ENCODE results near the gene SELENOT. TPM values are rescaled to one million over a fixed set of nuclear protein-coding genes. Genes with fewer than 3 reads are reported as not detected.

The SELENOT gene
- total RNA-seq (100 to 1,000 TPM; 135 to 190 TPM), polyA plus RNA-seq (ENCODE audit: insufficient read depth, low read depth, low replicate concordance) (118 TPM)
- long read RNA-seq, donor 1, transcript SELENOT-202 (6 exons, 3,469 nt), result major isoform, 49 of 81 reads
- long read RNA-seq, donor 1, partial matches to known transcripts, result 26 of 81 reads
- long read RNA-seq, donor 1, other reads (novel, unspliced or antisense), result 0 of 81 reads
- long read RNA-seq, donor 2, transcript SELENOT-202 (6 exons, 3,469 nt), result major isoform, 32 of 50 reads
- long read RNA-seq, donor 2, partial matches to known transcripts, result 15 of 50 reads
- long read RNA-seq, donor 2, other reads (novel, unspliced or antisense), result 0 of 50 reads

DNA sequence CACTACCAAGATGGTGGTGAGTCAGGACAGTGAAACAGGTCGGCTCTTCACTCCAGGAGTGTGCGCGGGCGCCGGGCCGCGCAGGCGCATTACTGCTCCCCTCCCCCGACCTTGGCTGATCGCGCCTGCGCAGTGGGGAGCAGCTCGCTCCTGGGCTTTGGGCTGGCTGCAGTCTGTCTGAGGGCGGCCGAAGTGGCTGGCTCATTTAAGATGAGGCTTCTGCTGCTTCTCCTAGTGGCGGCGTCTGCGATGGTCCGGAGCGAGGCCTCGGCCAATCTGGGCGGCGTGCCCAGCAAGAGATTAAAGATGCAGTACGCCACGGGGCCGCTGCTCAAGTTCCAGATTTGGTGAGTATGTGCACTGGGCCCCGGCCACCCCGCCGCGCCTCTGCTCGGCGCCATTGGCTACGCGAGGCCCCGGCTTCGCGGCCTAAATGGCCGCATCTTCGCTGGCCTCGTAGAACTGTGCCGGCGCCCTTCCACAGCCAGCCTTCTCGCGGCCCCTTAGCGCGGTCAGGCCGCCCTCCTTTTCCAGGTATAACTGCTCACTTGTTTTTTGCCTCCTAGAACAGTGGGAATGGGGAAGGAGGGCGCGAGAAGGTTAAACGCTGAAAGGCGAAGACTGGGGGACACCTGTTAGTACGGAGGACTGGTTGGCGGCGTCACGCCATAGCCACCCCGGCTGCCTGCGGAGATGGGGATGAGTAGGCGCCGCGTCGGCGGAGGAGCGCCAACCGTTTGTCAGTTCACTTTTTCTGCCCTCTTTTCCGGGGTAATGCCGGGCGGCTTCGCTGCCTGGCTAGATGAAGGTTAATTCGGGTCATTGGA lies at the start of gene SELENOT:
TSS of gene SELENOT (plus strand) at position 169 of the 827 bp plus-strand sequence. CDS start at position 211, 42 bp downstream.
- 0% methylated on average over 50 to 65 of the region's 69 CpGs for WGBS, 2 donors
- H3K9me3 ChIP-seq, result no peaks in the 10 kb centered on the region
- TF ChIP-seq POLR2A (IDR thresholded peaks at IDR 0.05), result peak; percentile 78
- TF ChIP-seq, protein P1, sequence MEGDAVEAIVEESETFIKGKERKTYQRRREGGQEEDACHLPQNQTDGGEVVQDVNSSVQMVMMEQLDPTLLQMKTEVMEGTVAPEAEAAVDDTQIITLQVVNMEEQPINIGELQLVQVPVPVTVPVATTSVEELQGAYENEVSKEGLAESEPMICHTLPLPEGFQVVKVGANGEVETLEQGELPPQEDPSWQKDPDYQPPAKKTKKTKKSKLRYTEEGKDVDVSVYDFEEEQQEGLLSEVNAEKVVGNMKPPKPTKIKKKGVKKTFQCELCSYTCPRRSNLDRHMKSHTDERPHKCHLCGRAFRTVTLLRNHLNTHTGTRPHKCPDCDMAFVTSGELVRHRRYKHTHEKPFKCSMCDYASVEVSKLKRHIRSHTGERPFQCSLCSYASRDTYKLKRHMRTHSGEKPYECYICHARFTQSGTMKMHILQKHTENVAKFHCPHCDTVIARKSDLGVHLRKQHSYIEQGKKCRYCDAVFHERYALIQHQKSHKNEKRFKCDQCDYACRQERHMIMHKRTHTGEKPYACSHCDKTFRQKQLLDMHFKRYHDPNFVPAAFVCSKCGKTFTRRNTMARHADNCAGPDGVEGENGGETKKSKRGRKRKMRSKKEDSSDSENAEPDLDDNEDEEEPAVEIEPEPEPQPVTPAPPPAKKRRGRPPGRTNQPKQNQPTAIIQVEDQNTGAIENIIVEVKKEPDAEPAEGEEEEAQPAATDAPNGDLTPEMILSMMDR (IDR thresholded peaks at IDR 0.05), result peak in 2 of 3 experiments; percentile 35 to 41
- H3K4me3 ChIP-seq, result peak within 1 kb of the TSS; percentile 71 to 86
- peaks cover 13% of the 10 kb centered on the region for H3K4me1 ChIP-seq
- DNase-seq, result peak; percentile 94
- intact Hi-C loops (cut with DNase I; ENCODE audit: low total_unique reads), result no loop called here
- H3K36me3 ChIP-seq (ENCODE audit: low read depth, missing control alignments), result no peaks in the 10 kb centered on the region
- peak within 1 kb of the TSS; percentile 93 to 98 for H3K27ac ChIP-seq
- H3K27me3 ChIP-seq, result no peaks in the 10 kb centered on the region

- no peak overlapping the region for H3K27ac ChIP-seq
- H3K36me3 ChIP-seq (ENCODE audit: low read depth, missing control alignments), result no peaks in the 10 kb centered on the region
- 88 to 89% methylated on average over 4 of the region's 4 CpGs for WGBS, 2 donors
- intact Hi-C loops (cut with DNase I; ENCODE audit: low total_unique reads), result no loop called here
- no peaks in the 10 kb centered on the region for H3K27me3 ChIP-seq
- H3K4me3 ChIP-seq, result no peak overlapping the region
- no peaks in the 10 kb centered on the region for H3K9me3 ChIP-seq
- no peaks in the 10 kb centered on the region for H3K4me1 ChIP-seq
- DNase-seq, result no peak
- TF ChIP-seq POLR2A (IDR thresholded peaks at IDR 0.05), result no peak
- TF ChIP-seq, protein P1 (IDR thresholded peaks at IDR 0.05), result no peak
Observed at GRCh38 chr3:150555859-150556436, 47.2 kb upstream of the SELENOT start.

- H3K4me3 ChIP-seq, result no peak overlapping the region
- H3K9me3 ChIP-seq, result no peaks in the 10 kb centered on the region
- intact Hi-C loops (cut with DNase I; ENCODE audit: low total_unique reads), result no loop called here
- 42 to 53% methylated on average over 2 of the region's 2 CpGs for WGBS, 2 donors
- no peaks in the 10 kb centered on the region for H3K4me1 ChIP-seq
- no peak for DNase-seq
- H3K27me3 ChIP-seq, result no peaks in the 10 kb centered on the region
- TF ChIP-seq, protein P1 (IDR thresholded peaks at IDR 0.05), result no peak
- TF ChIP-seq POLR2A (IDR thresholded peaks at IDR 0.05), result no peak
- no peaks in the 10 kb centered on the region for H3K36me3 ChIP-seq (ENCODE audit: low read depth, missing control alignments)
- no peak overlapping the region for H3K27ac ChIP-seq
Observed at GRCh38 chr3:150556792-150557191, 46.3 kb upstream of the SELENOT start.

GRCh38 chr3:150557725-150558124 lies 45.4 kb upstream of the SELENOT start:
- H3K4me3 ChIP-seq, result no peak overlapping the region
- H3K4me1 ChIP-seq, result no peaks in the 10 kb centered on the region
- WGBS, 2 donors, result 72 to 88% methylated on average over 1 of the region's 1 CpG
- DNase-seq, result no peak
- no peaks in the 10 kb centered on the region for H3K27me3 ChIP-seq
- TF ChIP-seq POLR2A (IDR thresholded peaks at IDR 0.05), result no peak
- TF ChIP-seq, protein P1 (IDR thresholded peaks at IDR 0.05), result no peak
- intact Hi-C loops (cut with DNase I; ENCODE audit: low total_unique reads), result no loop called here
- no peaks in the 10 kb centered on the region for H3K9me3 ChIP-seq
- H3K27ac ChIP-seq, result no peak overlapping the region
- no peaks in the 10 kb centered on the region for H3K36me3 ChIP-seq (ENCODE audit: low read depth, missing control alignments)

Data from testis (tissue), 5 donors.